GM19351 (cell line): ENCODE data around the gene CERCAM.

Experiments used
- ATAC-seq: cut with Tn5 transposase; IDR thresholded peaks from one replicate; pipeline ENCODE4 v1.9.1; 2021; ENCODE audit warnings: mild to moderate bottlenecking, moderate library complexity; ENCODE audit not compliant: unreplicated experiment

CERCAM gene

DNA sequence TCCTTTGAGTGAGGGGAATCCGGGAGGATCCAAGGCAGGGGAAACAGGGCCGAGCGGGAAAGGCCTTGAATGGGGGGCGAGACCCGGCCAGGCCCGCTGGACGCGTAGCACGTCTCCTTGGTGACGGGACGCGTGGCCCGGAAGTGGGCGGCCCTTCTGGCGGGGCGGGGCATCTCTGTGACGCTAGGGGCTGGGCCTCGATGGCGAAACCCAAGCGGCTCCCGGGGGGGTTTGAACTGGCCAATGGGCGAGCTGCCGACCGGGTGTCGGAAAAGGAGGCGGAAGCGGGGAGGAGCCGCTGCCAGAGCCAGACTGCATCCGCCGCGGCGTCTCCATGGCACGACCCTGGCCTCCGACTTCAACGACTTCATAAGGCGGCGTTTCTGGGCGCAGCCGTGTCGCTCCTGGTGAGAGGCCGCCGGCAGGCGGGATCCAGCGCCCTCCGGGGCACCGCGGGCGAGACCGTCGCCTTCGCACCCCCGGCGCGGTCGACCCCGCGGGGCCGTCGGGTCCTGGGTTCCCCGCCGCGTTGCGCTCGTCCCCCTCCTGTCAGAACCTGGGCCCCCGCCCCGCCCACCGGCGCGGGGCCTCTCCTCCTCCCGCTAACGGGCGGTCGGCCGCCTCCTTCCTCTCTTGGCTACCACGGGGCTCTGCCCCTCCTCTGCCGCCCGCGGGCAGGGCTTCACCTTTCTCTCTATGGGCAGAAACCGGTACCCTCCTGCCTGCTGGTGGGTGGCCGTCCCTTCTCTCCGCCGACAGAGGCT, 35.4 kb downstream of the CERCAM start, which contains the start of gene ODF2:
ODF2 (plus strand) TSS at position 158 of the 764 bp plus-strand sequence; CDS start at position 244, 86 bp downstream.
- ATAC-seq = peak; percentile 87

DNA sequence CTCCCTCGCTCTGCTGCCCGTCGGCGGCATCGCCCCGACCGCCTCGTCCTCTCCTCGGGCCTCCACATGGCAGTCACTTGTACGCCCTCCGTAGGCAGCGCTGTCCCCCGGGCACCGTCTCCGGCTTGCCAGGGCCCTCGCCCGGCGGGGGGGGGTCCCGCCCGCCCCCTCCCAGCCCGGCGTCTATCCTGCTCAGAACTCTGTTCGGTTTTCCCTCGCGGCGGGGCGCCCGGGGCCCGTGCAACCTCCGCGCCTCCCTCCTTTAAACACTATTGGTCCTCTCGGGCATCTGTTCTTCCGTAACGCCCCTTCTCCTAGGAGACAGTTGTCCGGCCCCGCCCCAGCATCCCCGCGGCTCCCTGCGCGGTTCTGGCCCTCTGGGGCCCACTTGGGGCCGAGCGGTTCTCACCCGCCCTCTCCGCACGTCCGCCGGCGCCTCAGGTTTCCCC, 36.0 kb downstream of the CERCAM start:
- ATAC-seq = peak; percentile 57

GRCh38 chr9:128457207-128457606, 36.5 kb downstream of the CERCAM start:
- no peak for ATAC-seq

DNA sequence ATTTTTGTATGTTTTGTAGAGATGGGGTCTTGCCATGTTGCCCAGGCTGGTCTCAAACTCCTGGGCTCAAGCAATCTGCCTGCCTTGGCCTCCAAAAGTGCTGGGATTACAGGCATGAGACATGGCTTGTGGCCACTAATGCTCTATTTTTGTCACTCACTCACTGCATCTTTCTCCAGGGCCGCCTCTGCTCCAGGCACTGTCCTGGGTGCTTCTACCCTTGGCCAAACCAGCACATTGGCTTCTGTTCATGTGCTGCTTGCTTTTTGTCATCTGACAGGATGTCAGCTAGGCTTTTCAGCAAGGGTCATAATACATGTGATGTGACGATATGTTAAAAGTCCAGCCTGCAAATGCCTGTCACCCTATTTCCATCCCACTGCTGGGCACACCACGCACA, 38.4 kb downstream of the CERCAM start:
- no peak for ATAC-seq

- no peak for ATAC-seq
Measured at GRCh38 chr9:128469070-128469469, 48.4 kb downstream of the CERCAM start.

GRCh38 chr9:128470560-128470959, 49.9 kb downstream of the CERCAM start:
- ATAC-seq = no peak

GRCh38 chr9:128473104-128473503, 52.4 kb downstream of the CERCAM start:
- no peak for ATAC-seq

DNA sequence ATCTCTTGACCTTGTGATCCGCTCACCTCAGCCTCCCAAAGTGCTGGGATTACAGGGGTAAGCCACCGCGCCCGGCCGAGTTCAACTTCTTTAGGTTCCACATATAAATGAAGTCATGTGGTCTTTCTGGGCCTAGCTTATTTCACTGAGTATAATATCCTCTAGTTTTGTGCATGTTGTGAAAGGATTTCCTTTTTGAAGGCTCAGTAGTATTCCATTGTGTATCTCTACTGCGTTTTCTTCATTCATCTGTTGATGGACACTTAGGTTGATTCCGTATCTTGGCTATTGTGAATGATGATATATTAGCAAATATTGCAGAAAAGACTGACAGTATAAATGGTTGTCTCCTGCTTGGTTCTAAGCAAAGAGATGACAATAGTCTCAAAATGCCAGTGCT, 55.2 kb downstream of the CERCAM start:
- no peak for ATAC-seq

GRCh38 chr9:128479262-128479661, 58.6 kb downstream of the CERCAM start:
- no peak for ATAC-seq

GRCh38 chr9:128481561-128481960, 60.9 kb downstream of the CERCAM start:
- ATAC-seq = no peak

- no peak for ATAC-seq
Measured at GRCh38 chr9:128482186-128482585, 61.5 kb downstream of the CERCAM start.

- no peak for ATAC-seq
Measured at GRCh38 chr9:128484686-128485413, 64.2 kb downstream of the CERCAM start.

- no peak for ATAC-seq
Measured at GRCh38 chr9:128485414-128485855, 64.8 kb downstream of the CERCAM start.

DNA sequence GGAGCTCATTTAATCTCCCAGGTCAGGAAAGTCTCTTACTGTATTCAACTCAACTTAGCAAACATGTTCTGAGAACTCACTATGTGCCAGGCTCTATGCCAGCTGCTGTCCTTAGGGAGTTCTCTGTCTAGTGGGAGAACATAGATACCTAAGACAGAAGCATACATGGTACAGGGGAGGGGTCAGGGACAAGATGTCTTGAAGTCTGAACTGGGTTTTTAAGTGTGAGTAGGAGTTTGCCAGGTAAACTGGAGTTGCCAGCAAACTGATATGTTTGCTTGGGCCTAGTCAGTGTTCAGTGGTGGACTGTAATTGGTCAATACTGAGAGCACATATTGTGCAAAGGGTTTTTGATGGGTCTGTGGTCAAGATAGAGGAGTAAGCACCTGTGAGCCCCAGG, 65.5 kb downstream of the CERCAM start:
- ATAC-seq = no peak
